HCT116 (cell line): ENCODE data around the gene NR5A2. TPM values are rescaled to one million over a fixed set of nuclear protein-coding genes. Genes with fewer than 3 reads are reported as not detected.

ENCODE experiments used
- ATAC-seq: fragments of 200-7000 bp; cut with Tn5 transposase; 2 replicates; pipeline ENCODE4 v1.9.1; 2020; ENCODE audit warnings: mild to moderate bottlenecking, moderate library complexity
- BruUV-seq: library from RNA; stranded (reverse); fragments of 400-500 nt; replicated peaks from 2 replicates; lab custom pipeline; 2021; lab: Mats Ljungman, UMichigan
- CTCF ChIA-PET: fragments of 300-600 bp; sonication (Branson Sonifier 250); formaldehyde crosslinking; loops from one replicate; lab custom pipeline; 2021; ENCODE audit warnings: antibody characterized with exemption; lab: Charles Lee
- POLR2A ChIA-PET: fragments of 300-600, 350-600 bp; sonication (Branson Sonifier 250); formaldehyde crosslinking; loops from one replicate; lab custom pipeline; 2021; ENCODE audit warnings: antibody characterized with exemption; lab: Charles Lee
- RAD21 ChIA-PET, 2 experiments: fragments of 300-600 bp; sonication (Branson Sonifier 250); formaldehyde crosslinking; loops; one replicate each; lab custom pipeline; 2023; ENCODE audit warnings: low total read pairs in 2 of 2; ENCODE audit not compliant: uncharacterized antibody in 2 of 2, unreplicated experiment in 2 of 2, low non-redundant PET in 1 of 2; lab: Charles Lee
- DNase-seq: peaks from one replicate; pipeline ENCODE4 v3.0.0-alpha.2; 2010; ENCODE audit warnings: low read depth, low spot score
- H2AFZ ChIP-seq: fragments of 200-600 bp; shearing (Covaris generic), sonication (generic); 2 replicates; pipeline ENCODE4 v1.6.1; 2017; ENCODE audit warnings: low read depth, mixed run types, mixed read lengths, antibody characterized with exemption, low read length; ENCODE audit not compliant: poor library complexity, severe bottlenecking
- H3K27ac ChIP-seq: 2 replicates; pipeline ENCODE4 v1.5.1; 2012; ENCODE audit warnings: low read depth, low read length
- H3K27me3 ChIP-seq: fragments of 200-600 bp; sonication (generic); 2 replicates; pipeline ENCODE4 v1.6.1; 2016; ENCODE audit warnings: mixed run types, low read length, mixed read lengths; ENCODE audit not compliant: insufficient read depth
- H3K36me3 ChIP-seq, 2 experiments: fragments of 200-500 bp in 1 of 2; fragments of 200-600 bp in 1 of 2; sonication (Bioruptor generic) in 1 of 2; sonication (generic) in 1 of 2; 2 replicates each; pipeline versions ENCODE4 v1.5.1 to v1.6.1; 2014 to 2016; ENCODE audit warnings: low read length in 2 of 2, inconsistent platforms in 1 of 2, mixed read lengths in 1 of 2, mixed run types in 1 of 2; ENCODE audit not compliant: insufficient read depth in 2 of 2, control insufficient read depth in 1 of 2
- H3K4me1 ChIP-seq, 2 experiments: fragments of 200-600 bp in 1 of 2; sonication (generic) in 1 of 2; 2 replicates each; pipeline versions ENCODE4 v1.5.1 to v1.6.1; 2012 to 2017; ENCODE audit warnings: low read length in 2 of 2, inconsistent platforms in 1 of 2, mild to moderate bottlenecking in 1 of 2, mixed read lengths in 1 of 2, mixed run types in 1 of 2, moderate library complexity in 1 of 2; ENCODE audit not compliant: insufficient read depth in 2 of 2, control insufficient read depth in 1 of 2
- H3K4me2 ChIP-seq: fragments of 200-600 bp; sonication (generic); 2 replicates; pipeline ENCODE4 v1.6.1; 2017; ENCODE audit warnings: mixed run types, low read length, mixed read lengths
- H3K4me3 ChIP-seq, 2 experiments: fragments of 200-600 bp in 1 of 2; sonication (generic) in 1 of 2; replicated peaks in 1 of 2; 2 replicates each; pipeline ENCODE4 v1.5.1; 2011 to 2016; ENCODE audit warnings: low read length in 2 of 2, control low read depth in 1 of 2, low read depth in 1 of 2, mild to moderate bottlenecking in 1 of 2, mixed read lengths in 1 of 2, mixed run types in 1 of 2
- H3K79me2 ChIP-seq: fragments of 200-600 bp; sonication (generic); 2 replicates; pipeline ENCODE4 v1.6.1; 2017; ENCODE audit warnings: mild to moderate bottlenecking, mixed run types, low read length, moderate library complexity, mixed read lengths; ENCODE audit not compliant: insufficient read depth
- H3K9ac ChIP-seq: fragments of 200-600 bp; sonication (generic); 2 replicates; pipeline ENCODE4 v1.6.1; 2016; ENCODE audit warnings: low read length, mixed read lengths
- H3K9me2 ChIP-seq: fragments of 200-600 bp; sonication (generic), shearing (Covaris generic); 2 replicates; pipeline ENCODE4 v1.6.1; 2017; ENCODE audit warnings: mixed run types, mild to moderate bottlenecking, moderate library complexity; ENCODE audit not compliant: insufficient read depth
- H3K9me3 ChIP-seq, 2 experiments: fragments of 200-500 bp in 1 of 2; fragments of 200-600 bp in 1 of 2; sonication (Bioruptor generic) in 1 of 2; sonication (generic) in 1 of 2; 2 replicates each; pipeline ENCODE4 v1.6.1; 2014 to 2017; ENCODE audit warnings: low read length in 2 of 2, mixed read lengths in 2 of 2, inconsistent platforms in 1 of 2, low read depth in 1 of 2, mild to moderate bottlenecking in 1 of 2, mixed run types in 1 of 2, moderate library complexity in 1 of 2; ENCODE audit not compliant: control insufficient read depth in 1 of 2, insufficient read depth in 1 of 2
- H4K20me1 ChIP-seq: fragments of 200-600 bp; sonication (generic), shearing (Covaris generic); 2 replicates; pipeline ENCODE4 v1.6.1; 2017; ENCODE audit warnings: mixed run types, mild to moderate bottlenecking, moderate library complexity; ENCODE audit not compliant: insufficient read depth
- CEBPB ChIP-seq: IDR thresholded peaks from 2 replicates; pipeline ENCODE4 v1.6.1; 2012; ENCODE audit warnings: low read depth
- ELF1 ChIP-seq: IDR thresholded peaks from 2 replicates; pipeline ENCODE4 v1.6.1; 2012; ENCODE audit warnings: low read depth, borderline replicate concordance
- EZH2 ChIP-seq: fragments of 200-600 bp; sonication (generic); IDR thresholded peaks from 2 replicates; pipeline ENCODE4 v1.6.1; 2017; ENCODE audit warnings: antibody characterized with exemption, mixed run types
- FOSL1 ChIP-seq: IDR thresholded peaks from 2 replicates; pipeline ENCODE4 v1.6.1; 2012; ENCODE audit warnings: low read depth
- JUND ChIP-seq: IDR thresholded peaks from 2 replicates; pipeline ENCODE4 v1.6.1; 2012
- SRF ChIP-seq: IDR thresholded peaks from 2 replicates; pipeline ENCODE4 v1.6.1; 2012; ENCODE audit warnings: low read depth
- TCF7L2 ChIP-seq: IDR thresholded peaks from 2 replicates; pipeline ENCODE4 v1.7.0; 2011; ENCODE audit warnings: borderline replicate concordance, inconsistent platforms; ENCODE audit not compliant: insufficient read depth, insufficient read length; ENCODE audit errors: extremely low read depth
- ZNF274 ChIP-seq: fragments of 200-500 bp; sonication (Bioruptor generic); IDR thresholded peaks from 2 replicates; pipeline ENCODE4 v1.6.1; 2014; ENCODE audit warnings: mild to moderate bottlenecking, low read depth, low read length, inconsistent platforms
- intact Hi-C: fragments of 100-400 bp; cut with micrococcal nuclease; formaldehyde crosslinking; loops from 2 replicates; pipeline ENCODE4 v1.10.0; 2022
- total RNA-seq: library from RNA; stranded (reverse); gene quantifications from one replicate; pipeline ENCODE4 v1.2.1, GENCODE V29; 2021; ENCODE audit not compliant: unreplicated experiment

The NR5A2 gene
- total RNA-seq, 1 experiment from 2014 or later, result 0.91 TPM

DNA sequence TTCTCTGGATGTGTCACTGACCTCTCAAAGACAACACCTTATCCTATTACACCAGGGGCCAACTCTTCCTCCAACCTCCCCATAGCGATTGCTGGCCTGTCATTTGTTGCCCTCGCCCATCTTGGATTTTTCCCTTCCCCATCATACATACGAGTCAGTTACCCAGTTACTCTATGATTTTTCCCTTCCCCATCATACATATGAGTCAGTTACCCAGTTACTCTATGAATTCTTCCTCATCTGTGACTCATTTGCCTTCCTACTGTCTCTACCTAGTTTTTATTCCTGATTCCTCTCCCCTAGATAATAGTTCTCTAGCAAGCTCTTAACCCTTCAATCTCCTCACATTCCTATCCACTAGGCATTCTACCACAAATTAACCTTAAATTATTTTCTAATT is 178.8 kb downstream of the NR5A2 start:
- DNase-seq (no peak), ATAC-seq (no peak)
- no TSS peak for BruUV-seq
- ChIA-PET CTCF (no interaction called here), POLR2A (no interaction called here), RAD21 (no interaction called here)
- no peaks in the 10 kb centered on the region for H3K27me3 ChIP-seq
- 0 out of 2 replicates have a peak overlapping the region, but pooled peaks have one; percentile 5 for H3K4me2 ChIP-seq
- H3K9me2 ChIP-seq, result no peaks in the 10 kb centered on the region
- no peaks in the 10 kb centered on the region for H4K20me1 ChIP-seq
- H2AFZ ChIP-seq, result peak overlapping the region; percentile 56
- no peaks in the 10 kb centered on the region for H3K79me2 ChIP-seq
- H3K4me3 ChIP-seq, result no peak overlapping the region
- intact Hi-C loops, result no loop called here
- H3K4me1 ChIP-seq, result peaks cover 0 to 16% of the 10 kb centered on the region in 2 experiments; a peak in 2 of 4 replicates
- no peak overlapping the region for H3K27ac ChIP-seq
- no peak overlapping the region for H3K9ac ChIP-seq
- H3K36me3 ChIP-seq, result no peaks in the 10 kb centered on the region
- no peaks in the 10 kb centered on the region for H3K9me3 ChIP-seq
- TF ChIP-seq FOSL1 (peak; percentile 23; the same call in 1 of the 2 replicates), ZNF274 (no peak), JUND (0 out of 2 replicates have a peak, but pooled peaks have one; percentile 17)
- TF ChIP-seq, all 23 proteins: peak for 2

DNA sequence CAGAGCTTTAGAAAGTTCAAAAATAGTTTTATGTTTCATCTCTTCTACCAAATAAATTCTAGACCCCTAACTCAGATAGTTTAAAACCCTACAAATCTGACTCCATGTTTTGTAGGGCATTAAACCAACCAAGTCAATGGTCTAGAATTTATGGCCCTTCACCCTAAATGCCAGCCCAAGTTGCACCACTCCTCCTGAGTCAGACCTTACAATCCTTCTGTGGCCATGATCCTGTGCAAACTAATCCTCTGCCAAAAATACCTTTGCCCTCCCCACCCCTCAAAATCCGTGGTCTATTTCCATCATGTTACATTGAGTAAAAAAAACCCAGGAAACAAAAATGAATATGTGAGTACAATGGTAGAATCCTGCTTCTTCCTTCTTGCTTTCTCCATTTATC is 179.3 kb downstream of the NR5A2 start:
- H3K4me1 ChIP-seq, result peaks cover 0 to 16% of the 10 kb centered on the region in 2 experiments; a peak in 2 of 4 replicates
- no peaks in the 10 kb centered on the region for H4K20me1 ChIP-seq
- no peaks in the 10 kb centered on the region for H3K79me2 ChIP-seq
- H3K9me3 ChIP-seq, result no peaks in the 10 kb centered on the region
- no peaks in the 10 kb centered on the region for H3K9me2 ChIP-seq
- H2AFZ ChIP-seq, result peak overlapping the region; percentile 56
- ChIA-PET CTCF (no interaction called here), RAD21 (no interaction called here), POLR2A (no interaction called here)
- no peaks in the 10 kb centered on the region for H3K27me3 ChIP-seq
- H3K9ac ChIP-seq, result no peak overlapping the region
- DNase-seq (no peak), ATAC-seq (no peak)
- H3K27ac ChIP-seq, result no peak overlapping the region
- no TSS peak for BruUV-seq
- intact Hi-C loops, result no loop called here
- H3K4me2 ChIP-seq, result no peak overlapping the region
- H3K36me3 ChIP-seq, result no peaks in the 10 kb centered on the region
- no peak for TF ChIP-seq SRF
- no peak for TF ChIP-seq CEBPB
- no peak for TF ChIP-seq FOSL1
- no peak for TF ChIP-seq TCF7L2
- no peak for TF ChIP-seq EZH2
- TF ChIP-seq ELF1, result no peak
- no peak overlapping the region for H3K4me3 ChIP-seq
